ENCODE measurements around the gene CCND1.

GRCh38 chr11:69648679-69649575 is 8.0 kb downstream of the CCND1 start:
- TF ChIP-seq EZH2 (IDR thresholded peaks at IDR 0.05; ENCODE audit: low read depth, low read length, severe bottlenecking), result no peak
- TF ChIP-seq CTCF (IDR thresholded peaks at IDR 0.05; ENCODE audit: control extremely low read depth in 1 of 3, insufficient read depth in 1 of 3, low read depth in 1 of 3, low read length in 3 of 3), result no peak
- TF ChIP-seq KDM1A (IDR thresholded peaks at IDR 0.05; ENCODE audit: borderline replicate concordance, low read length), result no peak
- TF ChIP-seq RFX5 (IDR thresholded peaks at IDR 0.05; ENCODE audit: borderline replicate concordance, low read depth, low read length), result no peak
- TF ChIP-seq POLR2AphosphoS5 (IDR thresholded peaks at IDR 0.05; ENCODE audit: low read depth, low read length), result no peak

Measured in H1 (cell line).